Activated T-cell treated with anti-CD3 and anti-CD28 coated beads for 48 hours (primary cell): Measurements from ENCODE around the gene RAB21.
A peak's percentile ranks its signal among the peaks of the same experiment; 100 is the strongest.

Source experiments
- DNase-seq: peaks from one replicate; pipeline ENCODE4 v3.0.0-alpha.2; 2020; ENCODE audit warnings: low read depth

Gene RAB21, protein sequence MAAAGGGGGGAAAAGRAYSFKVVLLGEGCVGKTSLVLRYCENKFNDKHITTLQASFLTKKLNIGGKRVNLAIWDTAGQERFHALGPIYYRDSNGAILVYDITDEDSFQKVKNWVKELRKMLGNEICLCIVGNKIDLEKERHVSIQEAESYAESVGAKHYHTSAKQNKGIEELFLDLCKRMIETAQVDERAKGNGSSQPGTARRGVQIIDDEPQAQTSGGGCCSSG

GRCh38 chr12:71754461-71755145, at the start of gene RAB21:
RAB21 (plus strand) TSS chr12:71754863; CDS start chr12:71755130, 267 bp downstream.
- DNase-seq, result peak; percentile 98

DNA sequence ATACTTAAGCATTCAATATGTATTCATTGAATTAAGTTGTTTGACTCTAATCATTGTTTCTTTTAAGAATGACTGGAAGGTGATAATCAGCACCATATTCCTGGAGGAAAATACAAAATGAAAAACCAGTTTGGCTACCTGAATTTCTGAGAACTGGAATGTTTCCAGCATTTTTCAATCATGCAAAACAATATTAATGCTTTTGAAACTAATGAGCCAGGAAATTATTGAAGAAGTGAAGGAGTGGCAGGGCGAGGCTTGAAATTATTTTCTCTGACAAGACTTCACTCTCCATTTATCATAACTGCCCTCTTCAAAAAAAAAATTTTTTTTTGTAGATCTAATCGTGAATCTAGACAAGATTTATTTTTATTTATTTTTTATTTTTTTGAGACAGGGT, 49.7 kb upstream of the RAB21 start:
- no peak for DNase-seq

- DNase-seq, result no peak
Measured at GRCh38 chr12:71708658-71709057, 46.0 kb upstream of the RAB21 start.

DNA sequence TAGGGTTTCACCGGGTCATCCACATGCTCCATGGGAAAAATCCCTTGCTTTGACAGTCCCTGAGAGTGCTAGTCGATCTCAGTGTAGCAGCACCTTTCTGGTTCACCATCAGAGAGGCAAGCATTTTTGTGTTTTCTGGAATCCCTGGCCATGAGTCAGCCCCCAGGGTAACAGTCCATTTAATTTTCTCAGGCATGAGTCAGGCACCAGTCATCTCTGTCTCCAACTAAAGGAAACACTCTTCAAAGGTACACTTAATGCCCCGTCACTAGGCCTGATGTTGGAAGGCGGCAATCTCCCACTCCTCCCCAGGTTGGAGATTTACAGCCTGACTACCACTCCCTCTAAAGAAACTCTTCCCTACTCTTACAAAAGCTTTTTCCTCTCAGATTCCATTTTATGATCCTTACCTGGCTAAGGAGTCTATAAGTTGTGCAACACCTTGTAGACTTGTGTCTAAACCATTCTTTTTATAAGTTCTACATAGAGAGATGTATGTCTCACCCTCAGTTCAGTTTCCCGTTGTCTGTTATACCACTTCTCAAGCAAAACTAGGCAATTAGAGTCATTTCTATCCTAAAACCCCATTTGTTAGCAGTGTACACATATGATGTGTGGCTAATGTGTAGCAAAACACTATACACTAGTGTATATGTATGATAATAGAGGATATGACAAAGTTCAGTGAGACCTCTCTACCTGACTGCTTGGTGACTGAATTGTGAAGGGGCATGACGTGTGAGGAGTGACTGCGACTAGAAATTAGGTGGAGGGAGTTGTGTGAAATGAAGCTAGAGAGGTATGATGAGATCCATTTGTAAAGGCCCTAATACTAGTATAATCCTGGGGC, 44.2 kb upstream of the RAB21 start:
- no peak for DNase-seq

DNA sequence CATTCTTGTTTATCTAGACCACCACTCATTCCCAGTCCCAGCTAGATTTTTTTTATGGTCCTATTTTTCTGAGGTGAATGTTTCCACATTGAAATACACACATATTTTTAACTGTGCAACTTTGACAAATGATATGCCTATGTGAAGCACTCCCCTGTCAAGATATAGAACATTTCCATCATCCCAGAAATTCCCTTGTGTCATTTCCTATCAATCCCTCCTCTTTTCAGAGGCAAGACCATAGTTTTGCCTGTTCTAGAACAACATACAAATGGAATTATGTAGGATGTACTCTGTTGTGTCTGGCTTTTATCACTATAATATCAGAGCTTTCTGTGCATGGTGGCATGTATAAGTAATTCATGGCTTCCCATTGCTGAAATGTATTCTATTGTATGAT, 36.1 kb upstream of the RAB21 start:
- DNase-seq, result no peak

- no peak for DNase-seq
Measured at GRCh38 chr12:71719647-71720370, 34.9 kb upstream of the RAB21 start.

DNA sequence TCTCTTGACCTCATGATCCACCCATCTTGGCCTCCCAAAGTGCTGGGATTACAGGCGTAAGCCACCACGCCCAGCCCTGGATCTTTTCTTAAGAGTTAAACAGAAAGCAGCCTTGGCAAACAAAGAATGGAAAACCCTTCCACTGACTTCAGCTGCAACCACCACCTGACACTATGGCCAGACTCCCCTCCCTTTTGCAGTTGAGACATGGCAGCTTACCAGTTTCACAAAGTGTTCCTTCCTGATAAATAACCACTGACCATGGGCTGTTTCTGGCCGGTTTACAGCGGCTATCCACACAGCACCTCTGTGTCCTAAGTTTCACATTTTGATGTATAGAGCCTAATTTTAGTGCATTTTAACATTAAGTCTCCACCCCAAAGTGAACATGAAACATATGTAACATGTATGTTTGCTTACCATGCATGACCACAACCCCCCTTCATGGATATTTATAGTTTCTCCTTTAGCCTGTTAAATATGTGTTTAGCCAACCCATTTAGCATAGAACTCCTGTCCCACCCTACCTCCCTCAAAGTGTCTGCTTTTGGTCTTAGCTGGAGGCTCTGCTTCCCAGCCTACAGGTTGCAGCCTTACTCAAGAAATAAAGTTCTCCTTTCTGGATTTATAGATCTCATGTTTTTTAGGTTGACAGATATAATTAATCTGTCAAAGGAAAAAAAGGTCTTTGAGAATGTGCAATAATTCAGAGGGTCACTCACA, 32.7 kb upstream of the RAB21 start:
- DNase-seq, result no peak

GRCh38 chr12:71725011-71725410, 29.7 kb upstream of the RAB21 start:
- DNase-seq, result no peak

- no peak for DNase-seq
Measured at GRCh38 chr12:71726548-71726947, 28.1 kb upstream of the RAB21 start.

GRCh38 chr12:71727958-71728357, 26.7 kb upstream of the RAB21 start:
- DNase-seq, result no peak

GRCh38 chr12:71730936-71731335, 23.7 kb upstream of the RAB21 start:
- DNase-seq, result no peak

GRCh38 chr12:71731439-71732356, 23.0 kb upstream of the RAB21 start:
- DNase-seq, result no peak

GRCh38 chr12:71732357-71732712, 22.3 kb upstream of the RAB21 start:
- no peak for DNase-seq

DNA sequence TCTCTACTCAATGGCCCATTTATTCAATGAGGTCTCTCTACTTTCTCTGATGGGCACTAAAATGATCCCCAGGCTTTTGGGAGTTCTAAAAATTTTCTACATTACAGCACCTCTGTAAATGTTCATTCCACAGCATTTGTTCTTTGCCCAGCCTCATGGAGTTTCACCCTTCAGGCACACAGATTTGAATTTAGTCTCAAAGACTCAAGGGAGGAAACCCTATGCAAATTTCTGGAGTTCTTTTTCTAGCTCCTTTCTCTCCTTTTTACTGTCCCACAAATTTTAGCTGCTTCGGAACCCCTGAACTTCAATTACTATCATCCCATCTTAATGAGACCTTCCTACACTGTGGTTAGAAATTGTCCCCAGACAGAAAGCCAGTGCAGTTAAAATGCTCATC, 17.5 kb upstream of the RAB21 start:
- DNase-seq, result no peak

- no peak for DNase-seq
Measured at GRCh38 chr12:71742998-71743397, 11.7 kb upstream of the RAB21 start.

DNA sequence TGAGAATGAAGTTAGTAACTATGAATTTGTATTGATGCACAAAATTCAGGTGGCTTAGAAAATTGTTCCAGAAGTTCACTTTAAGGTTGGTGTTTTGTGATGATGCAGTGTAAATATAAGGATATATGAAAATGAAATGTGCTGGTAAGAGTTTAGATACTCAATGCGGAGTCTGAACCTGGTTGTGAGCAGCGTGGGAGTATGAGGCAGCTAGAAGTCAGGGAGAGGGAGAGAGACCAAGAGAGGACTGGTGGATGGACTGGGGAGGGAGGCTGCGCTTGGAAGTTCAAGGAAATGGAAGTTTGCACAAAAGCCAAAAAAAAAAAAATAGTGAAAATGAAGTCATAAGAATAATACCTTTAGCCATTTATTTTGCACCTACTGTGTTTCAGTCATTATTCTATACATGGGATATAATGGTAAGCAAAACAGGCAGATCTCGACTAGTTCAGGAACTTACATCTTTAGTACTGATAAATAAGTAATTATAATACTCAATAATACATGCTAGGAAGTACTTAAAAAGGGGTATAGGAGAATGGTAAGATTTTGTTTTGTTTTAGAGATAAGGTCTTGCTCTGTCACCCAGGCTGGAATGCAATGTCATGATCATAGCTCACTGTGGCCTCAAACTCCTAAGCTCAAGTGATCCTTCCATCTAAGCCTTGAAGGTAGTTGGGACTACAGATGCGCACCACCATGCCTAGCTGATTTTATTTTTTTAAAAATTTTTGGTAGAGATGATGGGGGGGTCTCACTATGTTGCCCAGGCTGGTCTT, 10.0 kb upstream of the RAB21 start:
- DNase-seq, result no peak

DNA sequence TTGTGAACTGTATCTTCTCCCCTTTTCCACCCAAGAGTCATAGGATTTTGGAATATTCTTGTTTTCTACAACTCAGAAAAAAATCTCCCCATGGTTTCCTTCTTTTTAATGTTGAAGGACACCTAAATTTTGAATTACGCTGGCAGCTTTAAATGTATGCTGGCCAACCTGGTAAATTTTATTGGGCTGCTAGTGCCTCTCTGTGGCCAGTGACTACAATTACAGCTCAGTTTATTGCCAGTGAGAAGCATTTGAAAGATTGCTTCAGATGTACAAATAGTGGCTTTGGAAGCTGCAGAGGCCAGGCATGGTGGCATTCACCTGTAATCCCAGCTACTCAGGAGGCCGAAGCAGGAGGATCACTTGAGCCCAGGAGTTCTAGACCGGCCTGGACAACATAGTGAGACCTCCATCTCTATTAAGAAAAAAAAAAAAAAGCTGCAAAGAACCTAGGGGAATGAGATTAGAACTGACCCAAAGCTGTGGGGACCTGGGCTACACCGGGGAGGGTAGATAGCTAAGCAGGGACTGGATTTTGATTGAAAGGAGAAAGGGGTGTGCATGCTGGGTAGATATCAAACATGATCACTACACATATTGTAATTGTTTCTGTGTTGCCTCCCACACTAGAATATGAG, 7.6 kb upstream of the RAB21 start:
- DNase-seq, result peak; percentile 13

DNA sequence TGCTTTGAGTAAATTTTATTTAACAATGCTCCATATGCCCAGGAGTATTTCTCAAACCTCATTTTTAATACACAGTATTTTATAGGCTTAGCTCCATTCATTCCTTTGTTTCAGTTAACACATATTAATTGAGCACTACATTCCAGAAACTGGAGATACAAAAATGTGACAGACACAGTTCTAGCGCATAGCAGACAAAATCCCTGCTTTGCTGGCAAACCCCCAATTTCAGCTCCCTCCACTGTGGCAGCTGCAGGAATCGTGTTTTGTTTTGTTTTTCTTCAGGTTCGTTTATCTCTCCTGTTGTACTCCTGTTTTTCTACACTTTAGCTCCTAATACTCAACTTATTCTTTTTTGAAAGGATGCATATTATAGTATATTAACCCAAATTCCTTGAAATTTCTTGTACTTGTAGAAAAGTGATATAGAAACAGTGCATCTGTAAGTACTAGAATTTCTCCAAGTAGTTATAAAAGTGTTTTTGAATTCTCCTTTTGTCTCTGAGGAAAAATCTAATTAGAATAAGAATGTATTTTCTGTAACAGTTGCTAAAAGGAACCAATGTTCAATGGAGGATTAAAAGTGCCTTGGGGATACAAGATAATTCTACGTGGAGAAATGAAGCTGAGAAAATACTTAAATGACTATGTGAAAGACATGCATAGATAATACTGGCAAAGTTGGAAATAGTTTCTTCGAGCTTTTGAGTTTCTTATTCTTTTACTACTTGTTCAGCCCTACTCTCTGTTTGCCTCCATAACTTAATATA, 6.4 kb upstream of the RAB21 start:
- no peak for DNase-seq

DNA sequence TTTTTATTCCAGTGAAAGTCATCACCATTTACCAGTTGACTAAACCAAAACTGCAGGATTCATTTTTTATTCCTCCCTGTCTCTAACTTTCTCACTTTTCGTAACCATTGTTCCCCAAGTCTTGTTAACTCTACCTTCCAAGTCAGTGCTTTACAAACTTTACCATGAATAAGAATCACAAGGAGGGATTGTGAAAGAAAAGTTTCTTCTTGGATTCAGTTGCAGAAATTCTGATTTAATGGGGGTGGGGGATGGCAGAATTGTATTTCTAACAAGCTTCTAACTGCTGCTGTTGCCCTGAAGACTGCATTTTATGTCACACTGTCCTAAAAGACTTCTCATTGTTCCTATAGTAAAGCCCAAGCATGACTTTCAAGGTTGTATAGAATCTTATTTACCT, 5.0 kb upstream of the RAB21 start:
- no peak for DNase-seq
